ENCODE measurements around the gene SEL1L. TPM values are rescaled to one million over a fixed set of nuclear protein-coding genes. Genes with fewer than 3 reads are reported as not detected.
"Not testable (repeated sequence)": the region's sequence is repeated elsewhere in the genome, so short reads cannot be mapped to it uniquely, and the experiment has no call there.

The SEL1L gene
- total RNA-seq, 2 donors from 2014 or later = 70.5 to 79.2 TPM

GRCh38 chr14:81464253-81465002 is 69.2 kb downstream of the SEL1L start:
- Mint-ChIP-seq H3K4me3 (peak overlapping the region; percentile 76 to 92), H3K27ac (peak overlapping the region; percentile 74), H3K27me3 (ENCODE audit: low read depth) (peaks cover 6% of the 10 kb centered on the region), H3K9me3 (peaks cover 0 to 2% of the 10 kb centered on the region in 2 donors), H3K4me1 (ENCODE audit: low read depth) (peaks cover 8% of the 10 kb centered on the region), H3K36me3 (ENCODE audit: insufficient read depth in 2 of 2) (no peaks in the 10 kb centered on the region)
- ATAC-seq (replicated peaks in 1 of 2) (peak; percentile 57 to 61), DNase-seq (peak; percentile 57 to 76)

GRCh38 chr14:81462356-81462755 is 71.3 kb downstream of the SEL1L start:
- not testable (repeated sequence) for ATAC-seq (replicated peaks in 1 of 2); H3K4me1 Mint-ChIP-seq (ENCODE audit: low read depth); H3K4me3 Mint-ChIP-seq; H3K27ac Mint-ChIP-seq; H3K9me3 Mint-ChIP-seq; H3K36me3 Mint-ChIP-seq (ENCODE audit: insufficient read depth in 2 of 2); DNase-seq; H3K27me3 Mint-ChIP-seq (ENCODE audit: low read depth)

GRCh38 chr14:81459912-81460311 is 73.7 kb downstream of the SEL1L start:
- H3K9me3 Mint-ChIP-seq = no peaks in the 10 kb centered on the region
- no peak overlapping the region for H3K27ac Mint-ChIP-seq
- no peak for DNase-seq

GRCh38 chr14:81458352-81458751 is 75.3 kb downstream of the SEL1L start:
- no peak overlapping the region for H3K4me3 Mint-ChIP-seq
- ATAC-seq (replicated peaks in 1 of 2) (peak in 1 of 2 donors; percentile 71), DNase-seq (no peak)
- H3K27ac Mint-ChIP-seq = no peak overlapping the region
- H3K36me3 Mint-ChIP-seq (ENCODE audit: insufficient read depth in 2 of 2) = no peaks in the 10 kb centered on the region
- H3K27me3 Mint-ChIP-seq (ENCODE audit: low read depth) = peaks cover 13% of the 10 kb centered on the region
- peaks cover 1% of the 10 kb centered on the region for H3K4me1 Mint-ChIP-seq (ENCODE audit: low read depth)
- no peaks in the 10 kb centered on the region for H3K9me3 Mint-ChIP-seq

More at GRCh38 chr14:81459912-81460311, 73.7 kb downstream of the SEL1L start:
- H3K4me3 Mint-ChIP-seq = no peak overlapping the region
- ATAC-seq (replicated peaks in 1 of 2) = no peak
- H3K4me1 Mint-ChIP-seq (ENCODE audit: low read depth) = peaks cover 8% of the 10 kb centered on the region
- H3K27me3 Mint-ChIP-seq (ENCODE audit: low read depth) = peaks cover 6% of the 10 kb centered on the region
- H3K36me3 Mint-ChIP-seq (ENCODE audit: insufficient read depth in 2 of 2) = no peaks in the 10 kb centered on the region

- peaks cover 7% of the 10 kb centered on the region for H3K27me3 Mint-ChIP-seq (ENCODE audit: low read depth)
- no peaks in the 10 kb centered on the region for H3K36me3 Mint-ChIP-seq (ENCODE audit: insufficient read depth in 2 of 2)
- no peaks in the 10 kb centered on the region for H3K9me3 Mint-ChIP-seq
- no peak overlapping the region for H3K27ac Mint-ChIP-seq
- H3K4me3 Mint-ChIP-seq = no peak overlapping the region
- peaks cover 13% of the 10 kb centered on the region for H3K4me1 Mint-ChIP-seq (ENCODE audit: low read depth)
- ATAC-seq (replicated peaks in 1 of 2) = no peak
- DNase-seq = no peak
These were observed 78.3 kb downstream of the SEL1L start for GRCh38 chr14:81455390-81455789.

- ATAC-seq (replicated peaks in 1 of 2) = no peak
- no peak overlapping the region for H3K4me3 Mint-ChIP-seq
- no peak for DNase-seq
- no peaks in the 10 kb centered on the region for H3K9me3 Mint-ChIP-seq
- peaks cover 13% of the 10 kb centered on the region for H3K4me1 Mint-ChIP-seq (ENCODE audit: low read depth)
- H3K27ac Mint-ChIP-seq = peak overlapping the region; percentile 77
- H3K36me3 Mint-ChIP-seq (ENCODE audit: insufficient read depth in 2 of 2) = no peaks in the 10 kb centered on the region
- peaks cover 7% of the 10 kb centered on the region for H3K27me3 Mint-ChIP-seq (ENCODE audit: low read depth)
These were observed 79.0 kb downstream of the SEL1L start for GRCh38 chr14:81454572-81455218.

GRCh38 chr14:81453166-81453766 is 80.4 kb downstream of the SEL1L start:
- Mint-ChIP-seq H3K9me3 (no peaks in the 10 kb centered on the region), H3K4me1 (ENCODE audit: low read depth) (peaks cover 13% of the 10 kb centered on the region), H3K36me3 (ENCODE audit: insufficient read depth in 2 of 2) (no peaks in the 10 kb centered on the region), H3K4me3 (no peak overlapping the region), H3K27me3 (ENCODE audit: low read depth) (peaks cover 7% of the 10 kb centered on the region), H3K27ac (no peak overlapping the region)
- peak; percentile 54 to 57 for DNase-seq
- peak; percentile 58 to 66 for ATAC-seq (replicated peaks in 1 of 2)

- H3K9me3 Mint-ChIP-seq = no peaks in the 10 kb centered on the region
- no peaks in the 10 kb centered on the region for H3K36me3 Mint-ChIP-seq (ENCODE audit: insufficient read depth in 2 of 2)
- ATAC-seq (replicated peaks in 1 of 2) (peak in 1 of 2 donors; percentile 19), DNase-seq (no peak)
- H3K27ac Mint-ChIP-seq = no peak overlapping the region
- peaks cover 13% of the 10 kb centered on the region for H3K4me1 Mint-ChIP-seq (ENCODE audit: low read depth)
- H3K4me3 Mint-ChIP-seq = no peak overlapping the region
- peaks cover 7% of the 10 kb centered on the region for H3K27me3 Mint-ChIP-seq (ENCODE audit: low read depth)
These were observed 81.1 kb downstream of the SEL1L start for GRCh38 chr14:81452341-81453133.

GRCh38 chr14:81450976-81451375 is 82.7 kb downstream of the SEL1L start:
- no peaks in the 10 kb centered on the region for H3K9me3 Mint-ChIP-seq
- H3K4me1 Mint-ChIP-seq (ENCODE audit: low read depth) = peaks cover 13% of the 10 kb centered on the region
- DNase-seq = no peak
- no peak for ATAC-seq (replicated peaks in 1 of 2)
- no peaks in the 10 kb centered on the region for H3K36me3 Mint-ChIP-seq (ENCODE audit: insufficient read depth in 2 of 2)
- H3K27me3 Mint-ChIP-seq (ENCODE audit: low read depth) = peaks cover 7% of the 10 kb centered on the region
- no peak overlapping the region for H3K27ac Mint-ChIP-seq
- H3K4me3 Mint-ChIP-seq = no peak overlapping the region

- Mint-ChIP-seq H3K27me3 (ENCODE audit: low read depth) (peaks cover 7% of the 10 kb centered on the region), H3K4me1 (ENCODE audit: low read depth) (peaks cover 13% of the 10 kb centered on the region), H3K4me3 (no peak overlapping the region), H3K9me3 (no peaks in the 10 kb centered on the region), H3K27ac (no peak overlapping the region), H3K36me3 (ENCODE audit: insufficient read depth in 2 of 2) (no peaks in the 10 kb centered on the region)
- ATAC-seq (replicated peaks in 1 of 2) (no peak), DNase-seq (no peak)
These were observed 83.5 kb downstream of the SEL1L start for GRCh38 chr14:81450100-81450531.

GRCh38 chr14:81449576-81449975 is 84.1 kb downstream of the SEL1L start:
- Mint-ChIP-seq H3K27ac (no peak overlapping the region), H3K4me1 (ENCODE audit: low read depth) (peaks cover 13% of the 10 kb centered on the region), H3K36me3 (ENCODE audit: insufficient read depth in 2 of 2) (no peaks in the 10 kb centered on the region), H3K9me3 (no peaks in the 10 kb centered on the region), H3K27me3 (ENCODE audit: low read depth) (peaks cover 9% of the 10 kb centered on the region), H3K4me3 (no peak overlapping the region)
- DNase-seq = no peak
- ATAC-seq (replicated peaks in 1 of 2) = no peak

GRCh38 chr14:81449114-81449513 is 84.5 kb downstream of the SEL1L start:
- no peak for ATAC-seq (replicated peaks in 1 of 2)
- no peak for DNase-seq
- Mint-ChIP-seq H3K4me1 (ENCODE audit: low read depth) (peaks cover 13% of the 10 kb centered on the region), H3K36me3 (ENCODE audit: insufficient read depth in 2 of 2) (no peaks in the 10 kb centered on the region), H3K9me3 (no peaks in the 10 kb centered on the region), H3K27ac (no peak overlapping the region), H3K27me3 (ENCODE audit: low read depth) (peaks cover 9% of the 10 kb centered on the region), H3K4me3 (no peak overlapping the region)

All from activated T-cell treated with anti-CD3 and anti-CD28 coated beads, Interleukin-2, amount 50 U/mL, for 72 hours (primary cell).